OCI-LY1 (cell line): ENCODE results near the gene KIAA1549.

ENCODE experiments used
- H2AFZ ChIP-seq: fragments of 200-600 bp; sonication (generic), shearing (Covaris generic); 2 replicates; pipeline ENCODE4 v1.6.0; 2014; ENCODE audit warnings: antibody characterized with exemption, mild to moderate bottlenecking, low read length
- H3F3A ChIP-seq: fragments of 200-600 bp; sonication (generic), shearing (Covaris generic); 2 replicates; pipeline ENCODE4 v1.6.0; 2014; ENCODE audit warnings: mild to moderate bottlenecking, antibody characterized with exemption, low read length, moderate library complexity; ENCODE audit not compliant: insufficient read depth
- H3K27ac ChIP-seq: fragments of 200-600 bp; sonication (generic); 2 replicates; pipeline ENCODE4 v1.5.1; 2014; ENCODE audit warnings: low read length, mixed run types, mild to moderate bottlenecking, low read depth; ENCODE audit not compliant: poor library complexity, severe bottlenecking
- H3K27me3 ChIP-seq: fragments of 200-600 bp; sonication (generic); 2 replicates; pipeline ENCODE4 v1.6.0; 2014; ENCODE audit warnings: antibody characterized with exemption, mild to moderate bottlenecking, low read length, moderate library complexity; ENCODE audit not compliant: insufficient read depth
- H3K36me3 ChIP-seq: fragments of 200-600 bp; sonication (generic); 2 replicates; pipeline ENCODE4 v1.6.1; 2014; ENCODE audit warnings: mild to moderate bottlenecking, antibody characterized with exemption, low read length, moderate library complexity, mixed read lengths; ENCODE audit not compliant: insufficient read depth
- H3K4me1 ChIP-seq: fragments of 200-600 bp; sonication (generic); 2 replicates; pipeline ENCODE4 v1.5.1; 2014; ENCODE audit warnings: mild to moderate bottlenecking, low read length, moderate library complexity; ENCODE audit not compliant: insufficient read depth, severe bottlenecking
- H3K4me2 ChIP-seq: fragments of 200-600 bp; sonication (generic), shearing (Covaris generic); 2 replicates; pipeline ENCODE4 v1.6.1; 2014; ENCODE audit warnings: low read length
- H3K4me3 ChIP-seq: fragments of 200-600 bp; sonication (generic); 2 replicates; pipeline ENCODE4 v1.5.1; 2014; ENCODE audit warnings: low read length, low read depth, mild to moderate bottlenecking, mixed read lengths; ENCODE audit not compliant: poor library complexity, severe bottlenecking
- H3K79me2 ChIP-seq: fragments of 200-600 bp; shearing (Covaris generic); 2 replicates; pipeline ENCODE4 v1.6.1; 2016; ENCODE audit warnings: mixed run types, low read length, mixed read lengths; ENCODE audit not compliant: insufficient read depth
- H3K9ac ChIP-seq: fragments of 200-600 bp; sonication (generic), shearing (Covaris generic); 2 replicates; pipeline ENCODE4 v1.6.1; 2014; ENCODE audit warnings: mild to moderate bottlenecking, low read length, mixed read lengths
- H3K9me2 ChIP-seq: fragments of 200-600 bp; sonication (generic), shearing (Covaris generic); 2 replicates; pipeline ENCODE4 v1.6.1; 2014; ENCODE audit warnings: low read depth, mild to moderate bottlenecking, low read length, mixed read lengths
- H3K9me3 ChIP-seq: fragments of 200-600 bp; shearing (Covaris generic); 2 replicates; pipeline ENCODE4 v1.6.1; 2014; ENCODE audit warnings: low read length, mixed read lengths
- H4K20me1 ChIP-seq: fragments of 200-600 bp; sonication (generic), shearing (Covaris generic); 2 replicates; pipeline ENCODE4 v1.6.0; 2016; ENCODE audit warnings: mild to moderate bottlenecking, low read length; ENCODE audit not compliant: insufficient read depth
- EZH2 ChIP-seq: fragments of 200-600 bp; sonication (generic), shearing (Covaris generic); IDR thresholded peaks from 2 replicates; pipeline ENCODE4 v1.8.0; 2017; ENCODE audit warnings: borderline replicate concordance, mixed run types, mild to moderate bottlenecking, antibody characterized with exemption, low read length, moderate library complexity, mixed read lengths
- TF ChIP-seq, protein P1 (sequence below): fragments of 200-600 bp; sonication (generic), shearing (Covaris generic); IDR thresholded peaks from 2 replicates; pipeline ENCODE4 v1.5.1; 2017; ENCODE audit warnings: mild to moderate bottlenecking, antibody characterized with exemption, low read length, moderate library complexity, mixed read lengths

The KIAA1549 gene

DNA sequence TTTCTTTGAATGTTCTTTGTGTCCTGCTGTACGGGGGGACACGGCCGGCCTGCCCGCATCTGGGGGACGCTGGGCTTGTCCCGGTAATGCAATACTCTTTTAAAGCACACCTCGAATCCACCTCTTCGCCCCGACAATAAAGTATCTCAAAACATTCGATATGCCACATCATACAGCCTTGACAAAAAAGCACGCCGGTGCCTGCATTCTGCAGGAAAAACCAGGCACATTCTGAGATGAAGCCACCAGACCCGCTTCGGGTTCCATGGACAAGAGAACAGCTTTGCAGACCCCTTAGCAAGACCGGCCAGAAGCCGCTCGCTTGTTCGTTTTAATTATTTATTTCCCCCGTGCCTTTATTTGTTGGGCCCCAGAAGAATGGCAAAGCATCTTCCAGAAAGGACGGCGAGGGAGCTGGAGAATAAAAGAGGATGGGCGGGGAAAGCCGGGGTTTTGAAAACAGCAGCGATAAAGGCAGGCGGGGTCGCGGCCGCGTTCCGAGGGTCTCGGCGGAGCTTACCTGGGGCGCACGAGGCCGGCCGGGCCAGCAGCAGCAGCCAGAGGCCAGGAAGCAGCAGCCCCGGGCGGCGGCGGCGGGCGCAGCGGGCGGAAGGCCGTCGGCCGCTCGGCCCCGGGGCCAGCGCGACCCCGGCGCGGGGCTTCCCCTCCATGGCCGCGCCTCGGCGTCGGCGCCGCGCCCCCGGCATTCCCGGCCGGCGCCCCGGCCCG is 462 bp downstream of the KIAA1549 start:
- Histone ChIP-seq H3K9me3 (no peaks in the 10 kb centered on the region), H3K4me3 (peak overlapping the region; percentile 58), H3K27ac (no peak overlapping the region), H3K4me2 (peak overlapping the region; percentile 71), H3K79me2 (no peaks in the 10 kb centered on the region), H3K9me2 (no peaks in the 10 kb centered on the region), H3K36me3 (no peaks in the 10 kb centered on the region), H3K9ac (peak overlapping the region; percentile 37; the same call in 1 of the 2 replicates), H3K4me1 (peaks cover 9% of the 10 kb centered on the region), H2AFZ (no peak overlapping the region), H4K20me1 (no peaks in the 10 kb centered on the region), H3K27me3 (peaks cover 7% of the 10 kb centered on the region; the same call in 1 of the 2 replicates), H3F3A (no peaks in the 10 kb centered on the region)
- TF ChIP-seq, protein P1, sequence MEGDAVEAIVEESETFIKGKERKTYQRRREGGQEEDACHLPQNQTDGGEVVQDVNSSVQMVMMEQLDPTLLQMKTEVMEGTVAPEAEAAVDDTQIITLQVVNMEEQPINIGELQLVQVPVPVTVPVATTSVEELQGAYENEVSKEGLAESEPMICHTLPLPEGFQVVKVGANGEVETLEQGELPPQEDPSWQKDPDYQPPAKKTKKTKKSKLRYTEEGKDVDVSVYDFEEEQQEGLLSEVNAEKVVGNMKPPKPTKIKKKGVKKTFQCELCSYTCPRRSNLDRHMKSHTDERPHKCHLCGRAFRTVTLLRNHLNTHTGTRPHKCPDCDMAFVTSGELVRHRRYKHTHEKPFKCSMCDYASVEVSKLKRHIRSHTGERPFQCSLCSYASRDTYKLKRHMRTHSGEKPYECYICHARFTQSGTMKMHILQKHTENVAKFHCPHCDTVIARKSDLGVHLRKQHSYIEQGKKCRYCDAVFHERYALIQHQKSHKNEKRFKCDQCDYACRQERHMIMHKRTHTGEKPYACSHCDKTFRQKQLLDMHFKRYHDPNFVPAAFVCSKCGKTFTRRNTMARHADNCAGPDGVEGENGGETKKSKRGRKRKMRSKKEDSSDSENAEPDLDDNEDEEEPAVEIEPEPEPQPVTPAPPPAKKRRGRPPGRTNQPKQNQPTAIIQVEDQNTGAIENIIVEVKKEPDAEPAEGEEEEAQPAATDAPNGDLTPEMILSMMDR: no peak
- 0 out of 2 replicates have a peak, but pooled peaks have one; percentile 37 for TF ChIP-seq EZH2

DNA sequence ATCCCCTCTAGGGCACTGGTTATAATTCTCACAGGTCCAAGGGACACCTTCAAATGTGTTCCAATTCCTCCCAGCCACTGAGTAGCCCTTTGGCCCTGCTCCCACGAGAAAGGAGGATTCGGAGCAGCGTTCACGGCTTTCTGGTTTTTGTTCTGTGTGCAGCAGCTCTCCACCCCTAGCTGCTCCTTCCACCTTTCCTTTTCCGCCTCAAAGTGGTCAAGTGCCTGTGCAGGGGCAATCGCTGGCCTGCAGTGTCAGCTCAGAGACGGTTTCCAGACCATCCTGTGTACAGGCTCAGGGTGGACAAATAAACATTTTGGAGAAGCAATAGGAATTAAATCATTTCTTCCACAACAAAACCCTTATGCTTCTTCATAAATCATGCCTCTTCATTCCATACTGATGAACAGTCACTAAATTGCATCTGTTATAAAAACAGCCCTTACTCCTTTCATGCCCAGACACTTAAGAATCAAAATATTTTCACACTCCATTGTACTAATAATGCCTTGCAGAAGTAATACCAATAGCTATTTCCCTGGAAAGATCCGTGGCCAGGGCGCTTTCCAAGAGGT is 1.1 kb downstream of the KIAA1549 start:
- Histone ChIP-seq H3K27me3 (peaks cover 7% of the 10 kb centered on the region; the same call in 1 of the 2 replicates), H2AFZ (no peak overlapping the region), H3F3A (no peaks in the 10 kb centered on the region), H3K9me3 (no peaks in the 10 kb centered on the region), H4K20me1 (no peaks in the 10 kb centered on the region), H3K36me3 (no peaks in the 10 kb centered on the region), H3K79me2 (no peaks in the 10 kb centered on the region), H3K4me1 (peaks cover 9% of the 10 kb centered on the region), H3K9me2 (no peaks in the 10 kb centered on the region), H3K4me2 (peak overlapping the region; percentile 71; the same call in 1 of the 2 replicates), H3K27ac (no peak overlapping the region), H3K4me3 (peak overlapping the region; percentile 58), H3K9ac (no peak overlapping the region)
- no peak for TF ChIP-seq EZH2
- TF ChIP-seq, protein P1: no peak

DNA sequence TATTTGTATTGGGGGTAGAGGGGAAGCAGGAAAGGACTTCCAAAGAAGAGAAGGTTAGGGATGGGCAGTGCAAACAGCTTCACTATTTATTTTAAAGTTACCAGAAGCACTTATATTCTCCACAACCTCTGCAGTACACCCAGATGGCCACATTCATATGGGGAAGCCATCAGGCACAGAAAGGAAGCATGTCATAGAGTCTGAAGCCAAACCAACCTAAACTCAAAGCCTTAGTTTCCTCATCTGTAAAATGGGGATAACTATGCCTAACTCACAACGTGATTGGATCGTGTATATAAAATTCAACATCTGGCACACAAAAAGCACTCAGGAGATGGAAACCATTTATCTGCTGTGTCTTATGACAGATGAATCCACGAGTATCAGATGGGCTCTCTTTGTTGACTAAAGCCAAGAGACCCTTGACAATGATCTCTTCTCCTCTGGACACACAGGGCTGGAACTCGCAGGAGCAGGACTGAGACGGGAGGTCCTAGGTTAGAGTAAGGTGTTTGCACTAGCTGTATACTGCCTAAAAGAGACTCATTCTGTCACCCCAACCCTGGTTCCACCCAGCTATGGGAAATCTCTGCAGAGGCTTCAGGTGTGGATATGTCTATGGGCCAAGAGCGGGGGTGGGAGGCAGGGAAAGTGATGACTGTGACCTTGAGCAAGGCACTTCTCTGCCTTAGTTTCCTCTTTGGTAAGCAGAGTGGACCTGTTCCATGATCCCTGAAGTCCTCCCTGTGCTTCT is 1.8 kb downstream of the KIAA1549 start:
- Histone ChIP-seq H3K79me2 (no peaks in the 10 kb centered on the region), H3K4me3 (no peak overlapping the region), H3K27me3 (peaks cover 7% of the 10 kb centered on the region; the same call in 1 of the 2 replicates), H4K20me1 (no peaks in the 10 kb centered on the region), H3F3A (no peaks in the 10 kb centered on the region), H3K27ac (no peak overlapping the region), H3K9ac (no peak overlapping the region), H3K4me1 (peaks cover 9% of the 10 kb centered on the region), H3K36me3 (no peaks in the 10 kb centered on the region), H3K9me2 (no peaks in the 10 kb centered on the region), H2AFZ (no peak overlapping the region), H3K4me2 (no peak overlapping the region), H3K9me3 (no peaks in the 10 kb centered on the region)
- TF ChIP-seq EZH2: no peak
- TF ChIP-seq, protein P1: no peak; the same call in 1 of the 2 replicates
